SKM-1 treated with dmso at 0.1 percent for 144 hours (cell line): Measurements from ENCODE around the gene C16orf95.

ENCODE experiments used
- DNase-seq: peaks from one replicate; lab custom pipeline; 2025; ENCODE audit not compliant: unreplicated experiment; lab: John Stamatoyannopoulos, UW

The C16orf95 gene

GRCh38 chr16:87333581-87334331, 16.6 kb upstream of the C16orf95 start:
- no peak for DNase-seq

DNA sequence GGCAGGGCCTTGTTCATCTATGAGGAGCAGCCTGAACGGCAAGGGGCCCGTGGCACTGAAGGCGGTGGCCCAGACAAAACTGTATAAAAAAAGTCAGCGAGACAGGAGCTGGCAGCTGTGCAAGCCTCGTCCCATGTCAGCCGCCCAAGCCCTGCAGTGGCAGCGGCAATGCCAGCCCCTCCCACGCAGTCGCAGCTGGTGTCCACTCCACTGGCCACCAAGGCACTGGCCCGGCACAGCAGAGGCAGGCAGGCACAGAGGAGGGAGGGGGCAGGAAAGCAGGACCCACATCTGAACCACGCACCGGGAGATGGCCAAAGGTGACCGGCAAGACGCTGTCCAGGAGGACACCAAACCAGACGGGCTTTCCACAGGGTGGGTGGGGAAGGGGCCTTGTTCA, 15.9 kb upstream of the C16orf95 start:
- no peak for DNase-seq

DNA sequence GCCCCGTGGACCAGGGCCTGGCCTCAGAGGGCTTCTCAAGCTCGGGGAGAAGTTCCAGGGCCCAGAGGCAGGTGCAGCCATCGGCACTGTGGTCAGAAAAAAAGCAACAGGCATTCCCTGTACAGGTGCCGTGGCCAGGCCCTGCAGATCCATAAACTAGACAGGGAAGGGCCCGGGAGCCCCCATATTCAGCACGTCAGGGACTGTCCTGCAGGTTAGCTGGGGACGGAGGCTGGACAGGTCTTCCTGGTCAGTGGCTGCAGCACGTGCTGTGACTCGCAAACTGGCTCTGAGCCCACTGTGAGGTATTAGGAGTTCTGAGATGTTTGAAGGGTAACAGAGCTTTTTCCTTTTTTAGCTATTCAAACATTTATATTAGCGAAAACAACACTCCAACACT, 15.0 kb upstream of the C16orf95 start:
- no peak for DNase-seq

- DNase-seq: no peak
These were observed 14.1 kb upstream of the C16orf95 start for GRCh38 chr16:87331241-87331801.

DNA sequence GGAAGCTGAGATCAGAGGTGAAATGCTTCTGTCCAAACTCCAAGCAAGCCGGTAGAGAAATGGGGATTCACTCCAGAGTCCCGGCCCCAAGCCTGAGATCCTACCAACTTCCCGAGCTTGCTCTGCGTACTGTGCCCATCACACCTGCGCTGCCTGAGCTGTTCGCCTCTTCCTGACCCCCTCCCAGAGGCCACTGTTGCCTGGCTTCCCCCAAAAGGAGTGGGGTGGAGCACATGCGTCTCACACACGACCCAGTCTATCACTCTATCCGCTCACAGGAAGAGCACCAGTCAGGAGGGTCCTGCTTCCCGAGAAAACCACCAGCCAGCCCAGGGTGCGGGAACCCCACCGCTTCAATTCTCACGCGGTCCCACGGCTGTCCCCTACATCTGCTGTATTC, 13.5 kb upstream of the C16orf95 start:
- DNase-seq: no peak

- DNase-seq: no peak
These were observed 13.0 kb upstream of the C16orf95 start for GRCh38 chr16:87330257-87330624.

GRCh38 chr16:87329436-87330256, 12.5 kb upstream of the C16orf95 start:
- DNase-seq: no peak

GRCh38 chr16:87328846-87329245, 11.7 kb upstream of the C16orf95 start:
- DNase-seq: no peak

GRCh38 chr16:87327798-87328495, 10.8 kb upstream of the C16orf95 start:
- DNase-seq: no peak

DNA sequence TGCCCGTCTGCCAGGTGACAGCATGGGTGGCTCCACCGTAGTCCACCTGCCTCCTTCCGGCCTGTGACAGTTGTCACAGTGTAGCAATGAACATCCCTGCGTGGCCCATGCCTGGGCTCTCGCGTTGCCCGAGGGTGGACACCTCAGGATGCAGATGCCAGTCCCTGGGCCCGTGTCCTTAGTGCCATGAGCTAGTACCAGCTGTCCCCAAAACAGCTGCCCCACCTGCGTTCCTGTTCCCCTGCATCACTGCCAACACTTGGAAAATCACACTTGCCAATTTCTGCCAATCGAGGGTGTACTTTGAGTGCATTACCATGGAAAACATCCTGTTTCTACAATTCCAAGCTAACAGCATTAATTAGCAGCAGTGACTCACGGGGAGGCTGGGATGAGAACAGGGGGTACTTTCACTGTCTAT, 9.0 kb upstream of the C16orf95 start:
- DNase-seq: no peak

GRCh38 chr16:87325423-87325858, 8.2 kb upstream of the C16orf95 start:
- DNase-seq: no peak

DNA sequence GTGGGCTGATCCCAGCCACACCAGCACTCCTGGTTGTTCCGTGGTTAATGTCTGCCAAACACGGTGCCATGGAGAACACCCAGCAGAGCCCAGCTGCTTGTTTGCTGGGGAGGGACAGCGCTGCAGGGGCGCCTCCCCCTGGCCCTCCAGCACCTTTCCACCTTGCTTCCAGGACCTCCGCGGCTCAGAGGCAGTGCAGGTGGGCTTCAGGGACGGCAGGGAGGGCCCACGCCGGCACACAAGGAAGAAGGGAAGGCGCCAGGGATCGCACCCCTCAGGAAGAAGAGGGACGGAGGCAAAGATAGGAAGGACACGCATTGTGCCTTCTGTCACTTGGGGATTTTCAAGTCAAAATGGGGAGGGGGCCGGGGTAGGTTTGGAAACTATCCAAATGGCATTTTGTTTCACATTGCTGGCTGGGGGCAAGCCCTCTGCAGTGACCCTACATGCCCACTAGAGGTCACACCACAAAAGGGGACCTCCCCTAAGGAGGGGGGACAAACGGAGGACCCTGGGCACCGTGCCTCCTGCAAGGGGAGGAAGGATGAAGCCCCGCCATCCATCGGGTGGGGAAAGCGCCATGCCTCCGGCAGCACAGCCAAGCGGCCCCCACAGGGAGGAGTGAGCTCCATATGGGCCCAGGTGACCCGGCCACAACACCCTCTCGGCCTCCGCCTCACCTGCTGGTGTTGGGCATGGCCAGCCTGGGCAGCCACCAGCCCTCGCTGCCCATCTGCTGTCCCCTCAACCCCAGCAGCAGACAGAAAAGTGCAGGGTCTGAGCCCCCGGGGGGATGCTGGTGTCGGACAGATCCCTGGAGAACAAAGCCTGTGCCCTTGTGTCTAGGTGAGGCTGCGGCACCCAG, 7.5 kb upstream of the C16orf95 start:
- DNase-seq: peak; percentile 3

DNA sequence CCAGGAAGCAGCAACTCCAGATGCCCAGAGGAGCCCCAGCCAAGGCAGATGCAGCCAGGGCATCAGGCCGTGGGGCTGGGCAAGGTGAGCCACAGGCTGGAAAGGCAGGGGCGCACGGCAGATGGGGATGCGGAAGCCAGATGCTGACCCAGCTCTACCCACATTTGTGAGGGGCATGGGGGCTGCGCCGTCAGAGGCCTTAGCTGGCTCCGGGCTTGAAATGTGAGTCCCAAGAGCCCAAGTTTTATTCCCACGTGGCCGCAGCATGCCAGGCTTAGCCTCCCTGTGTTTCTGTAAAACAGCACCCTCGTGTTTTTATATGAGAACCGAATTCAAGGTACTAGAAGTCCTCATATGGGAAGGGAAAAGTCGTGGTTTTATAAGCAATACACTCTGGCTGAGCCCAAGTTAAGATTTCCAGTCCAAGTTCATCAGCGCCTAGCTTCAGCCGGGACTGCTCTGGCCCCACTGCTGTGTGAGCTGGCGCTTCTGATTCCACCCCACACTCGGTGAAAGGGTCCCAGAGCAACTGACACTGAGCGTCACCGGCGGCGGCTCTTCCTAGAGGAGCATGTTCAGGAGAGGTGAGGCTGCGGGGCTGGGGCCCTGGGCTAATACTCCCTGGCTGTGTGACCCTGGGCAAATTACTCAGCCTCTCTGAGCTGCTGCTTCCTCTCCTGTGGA, 6.7 kb upstream of the C16orf95 start:
- DNase-seq: no peak

DNA sequence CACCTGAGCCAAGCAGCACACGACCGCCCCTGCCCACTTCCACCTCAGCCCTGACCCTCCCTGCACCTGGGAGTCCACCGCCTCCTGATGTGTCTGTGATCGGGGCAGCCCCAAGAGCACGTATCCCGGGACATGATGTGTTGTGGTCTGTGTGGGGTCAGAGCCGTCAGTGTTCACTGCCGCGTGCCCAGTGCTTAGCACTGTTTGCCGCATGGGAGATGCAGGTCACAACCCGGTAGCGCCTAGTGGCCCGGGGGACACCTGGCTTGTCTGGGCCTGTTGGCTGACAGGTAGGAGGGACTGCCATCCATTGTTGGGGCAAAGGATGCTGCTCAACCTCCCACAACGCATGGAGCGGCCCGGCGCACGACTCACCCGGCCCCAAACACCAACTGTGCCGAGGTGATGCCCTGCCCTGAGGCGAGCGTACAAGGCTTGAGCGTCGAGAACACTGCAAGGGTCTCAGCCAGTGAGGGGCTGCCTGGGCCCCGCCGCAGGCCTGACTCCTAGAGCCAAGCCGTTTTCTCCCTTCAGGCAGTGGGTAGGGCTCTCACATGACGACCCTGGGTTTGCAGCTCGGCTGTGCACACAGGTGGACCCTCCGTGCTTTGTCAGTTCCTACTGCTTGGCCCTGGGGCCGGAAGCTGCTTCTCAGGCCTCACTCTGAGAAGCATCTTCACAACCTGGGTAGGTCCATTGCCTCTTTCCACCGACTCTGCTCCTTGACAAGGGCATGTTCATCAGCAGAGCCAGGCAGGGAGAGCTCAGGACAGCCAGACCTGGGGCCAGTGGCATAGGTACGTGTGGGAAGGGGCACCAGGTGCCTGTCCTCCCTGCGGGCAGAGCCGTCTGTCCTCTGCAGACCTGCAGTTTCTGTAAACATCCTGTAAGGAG, 5.9 kb upstream of the C16orf95 start:
- DNase-seq: no peak

DNA sequence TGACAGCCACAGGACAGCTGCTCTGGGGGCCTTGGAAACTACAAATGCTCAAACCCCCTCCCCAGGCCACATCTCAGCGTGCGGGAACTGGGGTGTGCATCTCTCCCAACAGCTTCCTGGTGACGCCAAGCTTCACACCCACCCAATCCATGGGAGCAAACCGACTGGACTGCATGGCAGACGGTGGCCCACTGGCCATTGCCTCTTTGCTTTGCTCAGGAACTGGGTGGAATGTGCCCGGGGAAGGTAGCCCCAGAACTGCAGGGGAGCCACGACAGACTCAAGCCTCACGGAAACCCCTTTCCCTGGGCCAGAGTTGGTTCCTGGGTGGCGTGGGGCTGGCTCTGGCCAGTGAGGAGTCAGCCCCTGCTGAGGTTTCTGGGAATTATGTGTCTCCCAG, 5.2 kb upstream of the C16orf95 start:
- no peak for DNase-seq

GRCh38 chr16:87321336-87322107, 4.3 kb upstream of the C16orf95 start:
- DNase-seq: no peak

DNA sequence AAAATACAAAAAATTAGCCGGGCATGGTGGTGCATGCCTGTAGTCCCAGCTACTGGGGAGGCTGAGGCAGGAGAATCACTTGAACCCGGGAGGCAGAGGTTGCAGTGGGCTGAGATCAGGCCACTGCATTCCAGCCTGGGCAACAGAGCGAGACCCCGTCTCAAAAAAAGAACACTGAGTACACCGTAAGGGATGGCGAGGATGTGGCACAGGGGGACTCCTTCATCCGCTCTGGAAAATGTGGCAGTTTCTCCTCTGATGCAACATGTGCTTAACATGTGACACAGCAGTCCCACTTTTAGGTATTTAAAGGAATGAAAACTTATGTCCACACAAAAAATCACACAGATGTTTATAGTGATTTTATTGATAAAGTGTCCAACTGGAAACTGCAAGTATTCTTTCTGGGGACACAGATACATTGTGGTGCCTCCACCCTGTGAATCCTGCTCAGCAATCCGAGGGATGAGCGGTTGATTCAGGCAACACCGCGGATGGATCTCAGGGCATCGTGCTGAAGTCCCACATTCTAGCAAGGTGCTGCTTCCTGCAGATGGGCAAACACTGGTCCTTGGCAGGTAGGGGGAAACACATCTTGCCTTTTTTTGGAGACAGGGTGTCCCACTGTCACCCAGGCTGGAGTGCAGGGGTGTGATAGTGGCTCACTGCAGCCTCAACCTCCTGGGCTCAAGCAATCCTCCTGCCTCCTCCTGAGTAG, 3.5 kb upstream of the C16orf95 start:
- DNase-seq: no peak
